HepG2 (cell line): ENCODE results near the gene GNG7. TPM values are rescaled to one million over a fixed set of nuclear protein-coding genes. Genes with fewer than 3 reads are reported as not detected.

ENCODE experiments used
- CHD2 ChIP-seq: IDR thresholded peaks from 2 replicates; pipeline ENCODE4 v1.6.1; 2011; ENCODE audit warnings: low read depth, low read length, improper control_type of control experiment
- NR1H2 ChIP-seq: sonication (generic); formaldehyde crosslinking; IDR thresholded peaks from 2 replicates; pipeline ENCODE4 v1.8.1; 2022; ENCODE audit warnings: low read depth, missing genetic modification reagents, borderline replicate concordance
- NRL ChIP-seq: sonication (generic); formaldehyde crosslinking; IDR thresholded peaks from 2 replicates; pipeline ENCODE4 v1.5.0; 2020; ENCODE audit warnings: missing genetic modification reagents, mild to moderate bottlenecking, moderate library complexity, borderline replicate concordance
- PPARG ChIP-seq: conservative IDR thresholded peaks from 2 replicates; pipeline ENCODE4 v1.6.1; 2016; ENCODE audit warnings: missing biosample characterization, missing genetic modification reagents
- RAD51 ChIP-seq: fragments of 450-650 bp; IDR thresholded peaks from 2 replicates; pipeline ENCODE4 v1.6.1; 2016; ENCODE audit warnings: borderline replicate concordance
- SOX6 ChIP-seq, 2 experiments: fragments of 450-650 bp in 1 of 2; sonication (generic) in 1 of 2; formaldehyde crosslinking in 1 of 2; IDR thresholded peaks; 2 replicates each; pipeline versions ENCODE4 v1.4.0 to v1.6.1; 2017 to 2020; ENCODE audit warnings: antibody characterized with exemption in 1 of 2, mild to moderate bottlenecking in 1 of 2, missing genetic modification reagents in 1 of 2
- TAF1 ChIP-seq: sonication (generic); formaldehyde crosslinking; IDR thresholded peaks from 2 replicates; pipeline ENCODE4 v1.4.0; 2020; ENCODE audit warnings: missing genetic modification reagents
- TOE1 ChIP-seq: sonication (generic); formaldehyde crosslinking; IDR thresholded peaks from 2 replicates; pipeline ENCODE4 v1.4.0; 2020; ENCODE audit warnings: mild to moderate bottlenecking, missing genetic modification reagents
- ZBTB20 ChIP-seq: sonication (generic); formaldehyde crosslinking; IDR thresholded peaks from 2 replicates; pipeline ENCODE4 v1.8.1; 2023; ENCODE audit warnings: missing genetic modification reagents, low read depth, mild to moderate bottlenecking, borderline replicate concordance
- ZKSCAN1 ChIP-seq: fragments of 150-350 bp; IDR thresholded peaks from 2 replicates; pipeline ENCODE4 v1.6.1; 2014; ENCODE audit warnings: low read length
- ZNF446 ChIP-seq: sonication (generic); formaldehyde crosslinking; IDR thresholded peaks from 2 replicates; pipeline ENCODE4 v1.5.0; 2020; ENCODE audit warnings: mild to moderate bottlenecking, missing genetic modification reagents
- ZNF496 ChIP-seq: sonication (generic); formaldehyde crosslinking; IDR thresholded peaks from 2 replicates; pipeline ENCODE4 v1.8.1; 2023; ENCODE audit warnings: mild to moderate bottlenecking, moderate library complexity, missing genetic modification reagents; ENCODE audit not compliant: insufficient replicate concordance
- ZNF83 ChIP-seq: sonication (generic); formaldehyde crosslinking; IDR thresholded peaks from 2 replicates; pipeline ENCODE4 v1.4.0; 2020; ENCODE audit warnings: missing genetic modification reagents, mild to moderate bottlenecking, borderline replicate concordance
- polyA plus RNA-seq, 8 experiments: library from polyadenylated mRNA; depleted of rRNA in 3 of 8; stranded (reverse) in 7 of 8; unstranded in 1 of 8; fragments of >200 nt; fragmentation: Illumina TruSeq in 4 of 8; extraction: Trizol in 4 of 8; gene quantifications; 2 replicates each; pipeline versions ENCODE4 v1.2.1 to v1.2.3, GENCODE V29; 2011 to 2016; ENCODE audit warnings: low read depth in 4 of 8, missing spikeins in 1 of 8, mixed read lengths in 1 of 8; ENCODE audit not compliant: insufficient read depth in 1 of 8
- total RNA-seq, 5 experiments: library from RNA; depleted of rRNA; stranded (reverse); fragments of >200 nt; fragmentation: Illumina TruSeq; extraction: Trizol; gene quantifications; 2 replicates each; pipeline ENCODE4 v1.2.3, GENCODE V29; 2016; ENCODE audit warnings: low read depth in 1 of 5
- TF ChIP-seq, protein P1 (sequence below): sonication (generic); formaldehyde crosslinking; IDR thresholded peaks from 2 replicates; pipeline ENCODE4 v1.4.0; 2020; ENCODE audit warnings: mild to moderate bottlenecking, missing genetic modification reagents
- TF ChIP-seq, protein P2 (sequence below): sonication (generic); formaldehyde crosslinking; IDR thresholded peaks from 2 replicates; pipeline ENCODE4 v1.8.1; 2023; ENCODE audit warnings: mild to moderate bottlenecking, missing genetic modification reagents
- TF ChIP-seq, protein P3 (sequence below), 2 experiments: sonication (generic) in 1 of 2; formaldehyde crosslinking in 1 of 2; IDR thresholded peaks; 2 replicates each; pipeline versions ENCODE4 v1.4.0 to v1.6.1; 2016 to 2020; ENCODE audit warnings: borderline replicate concordance in 1 of 2, low read depth in 1 of 2, mild to moderate bottlenecking in 1 of 2, missing genetic modification reagents in 1 of 2
- TF ChIP-seq, protein P4 (sequence below): sonication (generic); formaldehyde crosslinking; IDR thresholded peaks from 2 replicates; pipeline ENCODE4 v1.8.0; 2022; ENCODE audit warnings: mild to moderate bottlenecking, missing genetic modification reagents
- TF ChIP-seq, protein P5 (sequence below): sonication (generic); formaldehyde crosslinking; IDR thresholded peaks from 2 replicates; pipeline ENCODE4 v1.4.0; 2020; ENCODE audit warnings: missing genetic modification reagents; ENCODE audit errors: not compliant biosample characterization

Gene GNG7
- total and polyA plus RNA-seq, 2 of the 13 experiments (the other 11 are each of a cell fraction or from before 2014, with no cell fraction given) = 1.4 to 3.3 TPM

DNA sequence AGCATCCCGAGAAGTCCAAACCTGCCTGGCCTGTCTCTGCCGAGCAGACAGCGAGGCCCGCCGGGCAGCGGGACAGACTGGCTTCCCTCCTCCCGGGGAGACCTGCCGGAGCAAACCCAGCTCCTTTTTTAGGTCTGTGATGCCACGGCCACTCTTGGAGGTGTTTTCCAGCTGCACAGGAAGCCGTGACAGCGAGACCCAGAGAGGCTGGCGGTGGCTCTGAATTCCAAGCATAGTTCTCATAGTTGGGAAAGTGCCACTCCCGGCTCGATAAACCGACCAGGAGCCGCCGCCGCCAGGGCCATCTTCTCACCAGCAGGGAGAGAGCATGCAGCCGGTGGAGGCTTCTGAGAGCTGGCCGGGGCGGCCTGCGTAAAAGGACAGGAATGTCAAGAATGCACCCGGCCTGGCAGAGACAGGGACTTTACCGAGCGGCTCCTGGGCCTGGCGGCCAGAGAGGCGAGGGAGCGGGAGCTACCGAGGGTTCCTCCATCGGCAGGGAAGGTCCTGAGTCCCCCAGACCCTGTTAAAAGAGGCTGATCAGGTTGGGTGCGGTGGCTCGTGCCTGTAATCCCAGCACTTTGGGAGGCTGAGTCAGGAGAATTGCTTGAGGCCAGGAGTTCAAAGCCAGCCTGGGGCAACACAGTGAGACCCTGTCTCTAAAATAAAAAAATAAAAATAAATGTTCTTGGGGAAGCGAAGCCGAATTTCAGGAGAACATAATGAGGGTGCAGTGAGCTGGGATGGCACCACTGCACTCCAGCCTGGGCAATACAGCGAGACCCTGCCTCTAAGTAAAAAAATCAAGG, 161.6 kb downstream of the GNG7 start (continued):
- TF ChIP-seq NR1H2 (CRISPR knock-in tag) (no peak), ZNF83 (CRISPR knock-in tag) (no peak), ZNF496 (CRISPR knock-in tag) (no peak), NRL (CRISPR knock-in tag) (no peak), RAD51 (no peak), TOE1 (no peak; the same call in 1 of the 2 replicates), PPARG (CRISPR knock-in tag) (peak; percentile 44; the same call in 1 of the 2 replicates), ZKSCAN1 (no peak), CHD2 (peak; percentile 49; the same call in 1 of the 2 replicates), SOX6 (IDR thresholded peaks at IDR 0.05) (no peak), SOX6 (CRISPR knock-in tag; IDR thresholded peaks at IDR 0.05) (peak; percentile 90), ZBTB20 (0 out of 2 replicates have a peak, but pooled peaks have one; percentile 38), TAF1 (CRISPR knock-in tag) (no peak; the same call in 1 of the 2 replicates), ZNF446 (no peak)
- TF ChIP-seq, protein P1, sequence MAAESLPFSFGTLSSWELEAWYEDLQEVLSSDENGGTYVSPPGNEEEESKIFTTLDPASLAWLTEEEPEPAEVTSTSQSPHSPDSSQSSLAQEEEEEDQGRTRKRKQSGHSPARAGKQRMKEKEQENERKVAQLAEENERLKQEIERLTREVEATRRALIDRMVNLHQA (CRISPR knock-in tag) = no peak
- TF ChIP-seq, protein P2, sequence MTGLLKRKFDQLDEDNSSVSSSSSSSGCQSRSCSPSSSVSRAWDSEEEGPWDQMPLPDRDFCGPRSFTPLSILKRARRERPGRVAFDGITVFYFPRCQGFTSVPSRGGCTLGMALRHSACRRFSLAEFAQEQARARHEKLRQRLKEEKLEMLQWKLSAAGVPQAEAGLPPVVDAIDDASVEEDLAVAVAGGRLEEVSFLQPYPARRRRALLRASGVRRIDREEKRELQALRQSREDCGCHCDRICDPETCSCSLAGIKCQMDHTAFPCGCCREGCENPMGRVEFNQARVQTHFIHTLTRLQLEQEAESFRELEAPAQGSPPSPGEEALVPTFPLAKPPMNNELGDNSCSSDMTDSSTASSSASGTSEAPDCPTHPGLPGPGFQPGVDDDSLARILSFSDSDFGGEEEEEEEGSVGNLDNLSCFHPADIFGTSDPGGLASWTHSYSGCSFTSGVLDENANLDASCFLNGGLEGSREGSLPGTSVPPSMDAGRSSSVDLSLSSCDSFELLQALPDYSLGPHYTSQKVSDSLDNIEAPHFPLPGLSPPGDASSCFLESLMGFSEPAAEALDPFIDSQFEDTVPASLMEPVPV (CRISPR knock-in tag) = no peak
- TF ChIP-seq, protein P3, sequence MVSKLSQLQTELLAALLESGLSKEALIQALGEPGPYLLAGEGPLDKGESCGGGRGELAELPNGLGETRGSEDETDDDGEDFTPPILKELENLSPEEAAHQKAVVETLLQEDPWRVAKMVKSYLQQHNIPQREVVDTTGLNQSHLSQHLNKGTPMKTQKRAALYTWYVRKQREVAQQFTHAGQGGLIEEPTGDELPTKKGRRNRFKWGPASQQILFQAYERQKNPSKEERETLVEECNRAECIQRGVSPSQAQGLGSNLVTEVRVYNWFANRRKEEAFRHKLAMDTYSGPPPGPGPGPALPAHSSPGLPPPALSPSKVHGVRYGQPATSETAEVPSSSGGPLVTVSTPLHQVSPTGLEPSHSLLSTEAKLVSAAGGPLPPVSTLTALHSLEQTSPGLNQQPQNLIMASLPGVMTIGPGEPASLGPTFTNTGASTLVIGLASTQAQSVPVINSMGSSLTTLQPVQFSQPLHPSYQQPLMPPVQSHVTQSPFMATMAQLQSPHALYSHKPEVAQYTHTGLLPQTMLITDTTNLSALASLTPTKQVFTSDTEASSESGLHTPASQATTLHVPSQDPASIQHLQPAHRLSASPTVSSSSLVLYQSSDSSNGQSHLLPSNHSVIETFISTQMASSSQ (IDR thresholded peaks at IDR 0.05; ENCODE audit: low read depth) = no peak; the same call in 1 of the 2 replicates
- TF ChIP-seq, protein P3 (CRISPR knock-in tag; IDR thresholded peaks at IDR 0.05; ENCODE audit: borderline replicate concordance) = no peak; the same call in 1 of the 2 replicates
- TF ChIP-seq, protein P4, sequence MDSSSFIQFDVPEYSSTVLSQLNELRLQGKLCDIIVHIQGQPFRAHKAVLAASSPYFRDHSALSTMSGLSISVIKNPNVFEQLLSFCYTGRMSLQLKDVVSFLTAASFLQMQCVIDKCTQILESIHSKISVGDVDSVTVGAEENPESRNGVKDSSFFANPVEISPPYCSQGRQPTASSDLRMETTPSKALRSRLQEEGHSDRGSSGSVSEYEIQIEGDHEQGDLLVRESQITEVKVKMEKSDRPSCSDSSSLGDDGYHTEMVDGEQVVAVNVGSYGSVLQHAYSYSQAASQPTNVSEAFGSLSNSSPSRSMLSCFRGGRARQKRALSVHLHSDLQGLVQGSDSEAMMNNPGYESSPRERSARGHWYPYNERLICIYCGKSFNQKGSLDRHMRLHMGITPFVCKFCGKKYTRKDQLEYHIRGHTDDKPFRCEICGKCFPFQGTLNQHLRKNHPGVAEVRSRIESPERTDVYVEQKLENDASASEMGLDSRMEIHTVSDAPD (CRISPR knock-in tag) = peak; percentile 98
- TF ChIP-seq, protein P5, sequence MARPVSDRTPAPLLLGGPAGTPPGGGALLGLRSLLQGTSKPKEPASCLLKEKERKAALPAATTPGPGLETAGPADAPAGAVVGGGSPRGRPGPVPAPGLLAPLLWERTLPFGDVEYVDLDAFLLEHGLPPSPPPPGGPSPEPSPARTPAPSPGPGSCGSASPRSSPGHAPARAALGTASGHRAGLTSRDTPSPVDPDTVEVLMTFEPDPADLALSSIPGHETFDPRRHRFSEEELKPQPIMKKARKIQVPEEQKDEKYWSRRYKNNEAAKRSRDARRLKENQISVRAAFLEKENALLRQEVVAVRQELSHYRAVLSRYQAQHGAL = no peak
